Stimulated activated CD8-positive, alpha-beta memory T cell treated with anti-CD3 and anti-CD28 coated beads, Interleukin-4, amount 100 ng/mL, for 4 hours (primary cell): ENCODE measurements around the gene CPLX4.
"Not testable (repeated sequence)": the region's sequence is repeated elsewhere in the genome, so short reads cannot be mapped to it uniquely, and the experiment has no call there.

Experiments
- DNase-seq, 2 donors: peaks; one replicate each; pipeline ENCODE4 v3.0.0-alpha.2; 2020; ENCODE audit warnings: low read depth in 2 of 2, low spot score in 1 of 2

Gene CPLX4

DNA sequence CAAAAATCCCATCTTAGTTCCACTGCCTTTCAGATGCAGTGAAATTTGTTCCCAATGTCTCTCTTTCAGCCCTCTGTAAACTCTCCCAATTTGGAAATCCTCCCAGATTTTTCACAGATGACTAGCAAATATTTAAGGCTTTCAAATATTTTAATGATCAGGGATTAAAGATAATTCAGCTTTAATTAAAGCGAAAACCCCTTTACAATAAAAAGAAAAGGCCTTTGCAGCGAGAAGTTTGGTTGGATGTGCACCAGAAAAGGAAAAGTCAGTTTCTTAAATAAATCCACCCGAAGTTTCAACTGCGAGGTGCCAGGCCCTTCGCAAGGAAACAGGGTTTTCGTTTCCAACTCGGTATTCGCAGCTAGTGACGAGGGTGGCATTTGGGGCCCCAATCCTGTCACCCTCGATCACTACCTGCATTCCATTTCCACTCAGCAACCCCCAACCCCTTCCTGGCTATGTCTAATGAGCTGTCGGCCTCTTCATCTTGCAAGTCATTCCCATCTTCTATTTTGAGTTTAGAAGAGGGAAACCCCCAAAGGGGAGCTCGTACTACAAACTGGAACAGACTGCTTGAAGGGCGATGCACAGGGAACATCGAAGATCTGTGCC is 46.7 kb downstream of the CPLX4 start:
- no peak for DNase-seq

- no peak for DNase-seq
Measured at GRCh38 chr18:59270689-59271257, 47.7 kb downstream of the CPLX4 start.

DNA sequence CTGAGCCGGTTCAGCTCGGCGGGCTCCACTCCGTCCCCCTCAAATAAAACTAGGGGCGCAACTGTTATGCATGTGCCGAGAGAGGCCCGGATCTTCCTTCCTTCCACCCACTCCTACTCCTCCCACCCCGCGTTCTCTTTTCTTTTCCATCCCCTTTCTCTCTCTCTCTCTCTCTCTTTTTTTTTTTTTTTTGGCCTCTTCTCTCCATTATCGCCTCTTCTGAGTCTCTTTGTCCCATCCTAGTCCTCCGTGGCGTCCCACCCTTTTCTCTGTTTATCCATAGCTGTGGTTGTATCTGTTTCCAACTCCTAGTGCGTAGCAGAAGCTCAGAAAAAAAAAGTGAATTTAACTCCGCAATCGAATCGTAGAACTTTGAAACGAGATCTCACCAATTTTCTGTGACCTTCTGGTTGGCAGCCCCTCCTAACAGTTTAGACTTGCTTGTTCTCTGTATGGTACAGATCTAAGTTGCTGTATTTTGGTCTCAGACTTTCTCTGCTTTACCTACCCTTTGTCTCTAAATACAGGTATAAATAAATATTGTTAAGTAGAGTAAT is 48.8 kb downstream of the CPLX4 start:
- DNase-seq: no peak

- no peak for DNase-seq
Measured at GRCh38 chr18:59268721-59269562, 49.5 kb downstream of the CPLX4 start.

DNA sequence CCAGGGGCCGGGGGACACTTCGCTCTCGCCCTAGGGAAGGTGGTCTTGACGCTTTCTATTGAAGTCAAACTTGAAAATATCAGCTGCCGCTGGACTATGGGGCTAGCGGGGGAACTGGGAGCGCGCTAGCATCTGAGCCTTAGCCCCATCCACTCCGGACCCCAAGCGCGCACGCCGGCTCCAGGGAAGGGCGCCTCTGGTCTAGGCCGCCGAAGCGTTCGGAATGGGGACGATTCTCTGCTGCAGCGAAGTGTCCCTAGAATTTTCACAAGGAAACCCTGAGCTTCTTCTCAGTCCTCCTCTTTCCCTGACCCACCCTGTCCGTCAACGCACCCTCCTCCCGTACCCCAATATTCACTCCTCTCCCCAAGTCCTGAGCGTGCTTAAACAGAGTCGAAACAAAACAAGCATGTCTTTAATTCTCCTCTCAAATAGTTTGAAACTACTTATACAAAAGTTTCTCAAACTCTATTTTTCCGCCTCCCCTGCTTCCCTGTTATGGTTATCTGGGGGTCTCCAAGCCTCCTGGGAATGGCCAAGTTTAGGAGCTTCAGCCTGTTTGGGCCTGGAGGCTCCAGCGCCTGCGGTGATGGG is 50.2 kb downstream of the CPLX4 start:
- no peak for DNase-seq

DNA sequence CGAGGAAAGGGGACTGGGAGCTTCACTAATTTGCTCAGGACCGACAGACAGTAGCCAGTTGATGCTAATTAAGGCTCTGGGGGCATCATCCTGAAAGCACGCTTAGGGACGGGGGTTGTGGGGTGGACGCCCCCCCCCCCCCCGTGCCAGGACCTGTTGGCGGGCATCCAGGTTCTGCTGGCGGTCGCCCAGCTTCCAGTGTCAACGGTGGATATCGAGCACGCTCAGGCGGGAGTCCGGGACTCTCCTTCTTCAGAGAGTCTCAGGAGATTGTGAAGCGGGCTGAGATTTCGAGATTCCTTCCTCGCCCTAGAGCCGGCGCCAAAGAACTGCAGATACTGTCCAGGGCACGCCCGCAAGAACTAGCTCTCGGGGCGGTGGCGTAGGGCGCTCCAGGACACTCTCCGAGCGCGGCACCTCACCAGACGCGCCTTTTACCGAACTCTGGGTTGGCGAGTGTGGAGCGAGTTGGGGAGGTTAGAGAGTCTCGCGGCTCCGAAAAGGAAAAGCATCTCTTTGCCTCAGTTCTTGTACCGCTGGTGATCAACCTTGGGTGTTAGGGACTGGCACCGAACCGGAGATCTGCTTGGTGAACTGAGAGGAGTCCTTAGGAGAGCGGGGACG is 50.8 kb downstream of the CPLX4 start:
- DNase-seq: no peak

DNA sequence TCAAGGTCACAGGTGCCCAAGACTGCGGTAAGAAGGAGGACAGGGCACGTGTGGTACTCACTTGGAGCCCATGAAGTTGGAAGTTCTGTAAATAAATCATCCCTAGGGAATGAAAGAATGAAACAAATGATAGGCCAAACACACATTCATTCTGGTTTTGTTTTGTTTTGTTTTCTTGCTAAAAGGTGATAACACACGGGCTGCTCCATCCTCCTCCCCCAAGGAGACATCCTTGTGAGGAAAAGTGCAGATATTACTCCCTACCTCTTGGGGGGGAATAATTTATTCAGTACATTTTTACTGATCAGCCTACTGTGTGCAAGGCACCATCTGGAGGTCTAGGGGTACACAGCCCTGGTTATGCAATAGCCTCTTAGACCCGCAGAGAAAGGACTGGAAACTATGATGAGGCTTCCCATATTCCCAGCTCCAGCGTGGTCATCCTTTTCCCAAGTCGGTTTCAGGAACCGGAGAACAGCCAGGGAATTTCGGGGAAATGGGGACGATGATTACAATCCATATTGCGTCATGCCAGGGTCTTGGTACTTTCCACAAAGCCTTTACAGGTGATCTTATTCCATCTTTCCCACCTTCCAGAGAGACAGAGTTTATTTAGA is 51.5 kb downstream of the CPLX4 start:
- DNase-seq: no peak

GRCh38 chr18:59266459-59266858 is 52.0 kb downstream of the CPLX4 start:
- no peak for DNase-seq

- DNase-seq: no peak
Measured at GRCh38 chr18:59265974-59266369, 52.5 kb downstream of the CPLX4 start.

GRCh38 chr18:59265246-59265973 is 53.0 kb downstream of the CPLX4 start:
- no peak for DNase-seq

DNA sequence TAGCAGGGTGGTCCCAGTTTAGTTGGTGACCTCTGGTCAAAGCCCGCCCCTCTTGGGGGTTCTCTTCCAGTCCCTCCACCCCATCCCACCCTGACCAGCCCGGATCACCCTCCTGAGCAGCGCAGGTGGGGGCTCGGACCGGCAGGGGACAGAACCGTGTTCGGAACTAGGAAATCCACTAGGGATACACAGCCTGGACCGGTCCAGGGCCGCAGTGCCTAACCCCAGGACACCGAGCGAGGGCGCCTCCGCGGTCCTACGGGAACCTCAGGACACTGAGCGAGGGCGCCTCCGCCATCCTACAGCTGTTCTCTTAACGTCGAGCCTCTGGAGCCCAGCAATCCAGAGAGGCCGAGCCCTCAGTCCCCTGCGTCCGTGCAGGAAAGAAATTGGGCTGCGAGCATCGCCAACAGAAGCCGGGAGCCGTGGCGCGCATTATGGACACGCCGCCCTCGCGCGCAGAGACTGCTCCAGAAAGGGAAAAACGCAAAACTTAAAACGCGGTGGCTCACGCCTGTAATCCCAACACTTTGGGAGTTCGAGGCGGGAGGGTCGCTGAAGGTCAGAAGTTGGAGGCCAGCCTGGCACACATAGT is 53.7 kb downstream of the CPLX4 start:
- DNase-seq: no peak

DNA sequence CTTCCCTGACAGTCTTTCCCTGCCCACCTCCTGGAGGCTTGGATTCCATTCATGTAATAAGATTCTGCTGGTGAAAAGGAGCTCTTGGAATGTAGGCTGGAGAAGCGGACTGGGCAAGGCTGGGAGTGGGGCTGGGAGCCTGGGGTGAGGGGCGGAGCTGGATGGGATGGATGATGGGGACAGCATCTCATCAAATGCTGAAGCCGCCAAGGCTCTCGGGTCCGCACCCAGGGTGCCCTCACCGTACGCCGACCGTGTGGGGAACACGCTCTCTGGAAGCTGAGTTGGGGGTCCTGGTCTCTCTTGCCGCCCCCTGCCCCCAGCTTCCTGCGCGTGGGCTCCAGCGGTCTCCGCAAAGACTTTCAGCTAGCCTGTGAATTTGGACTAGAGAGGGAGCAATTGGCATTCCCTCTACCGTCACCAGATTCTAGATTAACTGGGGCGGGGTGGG is 54.3 kb downstream of the CPLX4 start:
- no peak for DNase-seq

DNA sequence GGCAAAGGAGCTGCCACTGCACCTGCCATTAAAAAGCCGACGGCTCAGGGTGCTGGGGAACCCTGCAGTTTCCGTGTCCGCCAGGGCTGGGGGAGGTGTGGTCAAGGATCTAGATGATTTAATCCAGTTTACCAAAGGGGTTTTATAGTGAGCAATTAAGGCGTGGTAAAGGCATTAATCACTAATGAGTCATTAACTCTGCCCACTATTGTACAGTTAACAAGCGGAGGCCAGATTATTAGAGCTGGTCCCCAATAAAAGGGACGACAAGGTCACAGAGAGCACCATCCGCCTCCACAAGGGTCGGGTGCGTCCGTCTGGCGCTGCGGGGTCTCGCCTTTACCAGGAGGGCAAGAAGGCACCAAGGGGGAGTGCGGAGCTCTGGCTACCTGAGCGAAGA is 54.8 kb downstream of the CPLX4 start:
- no peak for DNase-seq

GRCh38 chr18:59262243-59262642 is 56.2 kb downstream of the CPLX4 start:
- not testable (repeated sequence) for DNase-seq

GRCh38 chr18:59261842-59262241 is 56.6 kb downstream of the CPLX4 start:
- not testable (repeated sequence) for DNase-seq

DNA sequence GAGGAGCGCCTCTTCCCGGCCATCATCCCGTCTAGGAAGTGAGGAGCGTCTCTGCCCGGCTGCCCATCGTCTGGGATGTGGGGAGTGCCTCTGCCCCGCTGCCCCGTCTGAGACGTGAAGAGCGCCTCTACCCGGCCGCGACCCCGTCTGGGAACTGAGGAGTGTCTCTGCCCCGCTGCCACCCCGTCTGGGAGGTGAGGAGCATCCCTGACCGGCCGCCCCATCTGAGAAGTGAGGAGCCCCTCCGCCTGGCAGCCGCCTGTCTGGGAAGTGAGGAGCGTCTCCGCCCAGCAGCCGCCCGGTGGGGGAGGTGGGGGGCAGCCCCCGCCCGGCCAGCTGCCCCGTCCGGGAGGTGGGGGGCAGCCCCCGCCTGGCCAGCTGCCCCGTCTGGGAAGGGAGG is 63.0 kb downstream of the CPLX4 start:
- not testable (repeated sequence) for DNase-seq

DNA sequence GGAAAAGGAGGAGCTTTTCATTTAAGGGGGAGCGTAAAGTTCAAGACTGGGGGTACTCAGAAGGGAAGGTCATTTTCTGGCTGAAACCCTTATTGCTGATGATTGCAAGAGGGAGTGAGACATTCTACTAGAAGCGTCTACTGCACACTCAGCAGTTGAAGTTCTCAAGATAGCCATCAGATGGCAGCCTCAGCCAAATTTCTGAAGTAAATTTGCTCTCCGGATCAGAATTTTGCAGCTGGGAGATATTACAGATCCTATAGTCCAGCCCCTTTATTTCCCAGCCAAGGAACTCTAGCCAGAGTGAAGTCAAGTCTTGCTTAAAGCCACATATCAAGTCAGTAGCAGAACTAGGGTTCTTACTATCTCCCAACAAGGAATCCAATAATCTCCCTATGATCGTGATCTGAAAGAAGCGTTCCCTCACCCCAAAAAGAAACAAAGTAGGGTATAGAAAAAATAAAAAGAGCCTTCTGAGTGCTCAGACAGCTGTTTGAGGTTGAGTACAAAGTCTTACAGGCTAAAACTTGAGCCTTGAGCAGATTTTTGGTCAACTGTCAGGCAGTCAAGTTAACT is 69.2 kb downstream of the CPLX4 start:
- DNase-seq: no peak

- no peak for DNase-seq
Measured at GRCh38 chr18:59246796-59247195, 71.7 kb downstream of the CPLX4 start.
